ENCODE measurements around the gene GID4. TPM values are rescaled to one million over a fixed set of nuclear protein-coding genes. Genes with fewer than 3 reads are reported as not detected.

GID4 gene
- 13.0 and 13.3 TPM in 2 replicates for total RNA-seq

- Histone ChIP-seq H3K9me3 (ENCODE audit: low read depth, low read length) (no peaks in the 10 kb centered on the region), H3K27me3 (ENCODE audit: insufficient read depth, low read length) (no peaks in the 10 kb centered on the region), H3K4me1 (ENCODE audit: insufficient read depth, low read length) (peaks cover 31% of the 10 kb centered on the region), H2AFZ (ENCODE audit: low read length) (peak within 1 kb of the TSS; percentile 94), H3K79me2 (ENCODE audit: insufficient read depth, low read length) (peaks cover 67% of the 10 kb centered on the region), H3K4me2 (ENCODE audit: insufficient read depth, low read length) (peak within 1 kb of the TSS; percentile 91), H3K27ac (ENCODE audit: low read depth, low read length) (peak within 1 kb of the TSS; percentile 65), H4K20me1 (ENCODE audit: insufficient read depth, low read length) (peaks cover 14% of the 10 kb centered on the region), H3K36me3 (ENCODE audit: insufficient read depth, low read length) (no peaks in the 10 kb centered on the region), H3K4me3 (ENCODE audit: insufficient read depth, low read length) (peak within 1 kb of the TSS; percentile 90)
- peak; percentile 99 for DNase-seq (ENCODE audit: insufficient read length, low spot score, missing footprints)
- TF ChIP-seq CTCF (IDR thresholded peaks at IDR 0.05; ENCODE audit: extremely low read depth, low read depth, low read length): no peak
These were observed at the start of gene GID4, which contains the start of gene ATPAF2 for GRCh38 chr17:18038861-18039534. TSS of gene GID4 (plus strand) at chr17:18039408. CDS start at chr17:18039465, 57 bp downstream. TSS of gene ATPAF2 (minus strand) at chr17:18039168. CDS start at chr17:18039013, 155 bp downstream.

- DNase-seq (ENCODE audit: insufficient read length, low spot score, missing footprints): no peak
- no peaks in the 10 kb centered on the region for H4K20me1 ChIP-seq (ENCODE audit: insufficient read depth, low read length)
- no peak overlapping the region for H3K4me2 ChIP-seq (ENCODE audit: insufficient read depth, low read length)
- no peak for TF ChIP-seq CTCF (IDR thresholded peaks at IDR 0.05; ENCODE audit: extremely low read depth, low read depth, low read length)
- H3K27me3 ChIP-seq (ENCODE audit: insufficient read depth, low read length): no peaks in the 10 kb centered on the region
- H3K27ac ChIP-seq (ENCODE audit: low read depth, low read length): no peak overlapping the region
- no peak overlapping the region for H3K4me3 ChIP-seq (ENCODE audit: insufficient read depth, low read length)
- no peaks in the 10 kb centered on the region for H3K9me3 ChIP-seq (ENCODE audit: low read depth, low read length)
- H3K36me3 ChIP-seq (ENCODE audit: insufficient read depth, low read length): no peaks in the 10 kb centered on the region
- peaks cover 10% of the 10 kb centered on the region for H3K4me1 ChIP-seq (ENCODE audit: insufficient read depth, low read length)
- no peak overlapping the region for H2AFZ ChIP-seq (ENCODE audit: low read length)
- no peaks in the 10 kb centered on the region for H3K79me2 ChIP-seq (ENCODE audit: insufficient read depth, low read length)
These were observed 49.6 kb upstream of the GID4 start for GRCh38 chr17:17989618-17990017.

- no peak for TF ChIP-seq CTCF (IDR thresholded peaks at IDR 0.05; ENCODE audit: extremely low read depth, low read depth, low read length)
- no peak overlapping the region for H3K4me2 ChIP-seq (ENCODE audit: insufficient read depth, low read length)
- peak overlapping the region; percentile 70 for H3K27ac ChIP-seq (ENCODE audit: low read depth, low read length)
- H3K36me3 ChIP-seq (ENCODE audit: insufficient read depth, low read length): no peaks in the 10 kb centered on the region
- no peaks in the 10 kb centered on the region for H4K20me1 ChIP-seq (ENCODE audit: insufficient read depth, low read length)
- no peak for DNase-seq (ENCODE audit: insufficient read length, low spot score, missing footprints)
- no peaks in the 10 kb centered on the region for H3K27me3 ChIP-seq (ENCODE audit: insufficient read depth, low read length)
- no peaks in the 10 kb centered on the region for H3K79me2 ChIP-seq (ENCODE audit: insufficient read depth, low read length)
- H2AFZ ChIP-seq (ENCODE audit: low read length): no peak overlapping the region
- no peaks in the 10 kb centered on the region for H3K9me3 ChIP-seq (ENCODE audit: low read depth, low read length)
- no peak overlapping the region for H3K4me3 ChIP-seq (ENCODE audit: insufficient read depth, low read length)
- H3K4me1 ChIP-seq (ENCODE audit: insufficient read depth, low read length): peaks cover 10% of the 10 kb centered on the region
These were observed 48.9 kb upstream of the GID4 start for GRCh38 chr17:17990282-17990681.

- DNase-seq (ENCODE audit: insufficient read length, low spot score, missing footprints): peak; percentile 31
- Histone ChIP-seq H3K79me2 (ENCODE audit: insufficient read depth, low read length) (no peaks in the 10 kb centered on the region), H3K4me3 (ENCODE audit: insufficient read depth, low read length) (no peak overlapping the region), H4K20me1 (ENCODE audit: insufficient read depth, low read length) (no peaks in the 10 kb centered on the region), H3K27ac (ENCODE audit: low read depth, low read length) (no peak overlapping the region), H3K4me1 (ENCODE audit: insufficient read depth, low read length) (peaks cover 10% of the 10 kb centered on the region), H2AFZ (ENCODE audit: low read length) (no peak overlapping the region), H3K27me3 (ENCODE audit: insufficient read depth, low read length) (no peaks in the 10 kb centered on the region), H3K9me3 (ENCODE audit: low read depth, low read length) (no peaks in the 10 kb centered on the region), H3K4me2 (ENCODE audit: insufficient read depth, low read length) (no peak overlapping the region), H3K36me3 (ENCODE audit: insufficient read depth, low read length) (no peaks in the 10 kb centered on the region)
- no peak for TF ChIP-seq CTCF (IDR thresholded peaks at IDR 0.05; ENCODE audit: extremely low read depth, low read depth, low read length)
These were observed 45.8 kb upstream of the GID4 start for GRCh38 chr17:17993366-17993765.
